Measurements from ENCODE around the gene SMAGP.
A peak's percentile ranks its signal among the peaks of the same experiment; 100 is the strongest.

Gene SMAGP

GRCh38 chr12:51219322-51219721, 50.9 kb downstream of the SMAGP start:
- H3K9me3 ChIP-seq (replicated peaks in 1 of 2; ENCODE audit: control insufficient read depth in 2 of 2, insufficient read depth in 1 of 2, low read depth in 1 of 2, low read length in 2 of 2), result no peaks in the 10 kb centered on the region
- no peak for DNase-seq (ENCODE audit: low spot score)
- no peak overlapping the region for H3K27ac ChIP-seq (replicated peaks; ENCODE audit: low read length)
- peaks cover 0 to 7% (median 0%) of the 10 kb centered on the region in 3 experiments for H3K27me3 ChIP-seq (ENCODE audit: control insufficient read depth in 3 of 3, insufficient read depth in 3 of 3, low read depth in 1 of 3, low read length in 3 of 3)
- no peak overlapping the region for H3K18ac ChIP-seq (ENCODE audit: low read length)
- no peak overlapping the region for H2AFZ ChIP-seq (ENCODE audit: low read length)
- no peak overlapping the region for H3K4me3 ChIP-seq (ENCODE audit: low read length in 2 of 2)
- H2BK15ac ChIP-seq (ENCODE audit: low read length), result no peak overlapping the region
- no peak overlapping the region for H3K9ac ChIP-seq (ENCODE audit: low read depth, low read length, poor library complexity)
- no peaks in the 10 kb centered on the region for H3K79me1 ChIP-seq (ENCODE audit: low read depth, low read length)
- no peak overlapping the region for H3K4me2 ChIP-seq (ENCODE audit: insufficient read depth, low read length, poor library complexity, severe bottlenecking)
- H3K23ac ChIP-seq (ENCODE audit: low read depth, low read length, poor library complexity), result no peak overlapping the region
- no peak overlapping the region for H2BK120ac ChIP-seq (ENCODE audit: low read depth, low read length)
- no peak overlapping the region for H2BK12ac ChIP-seq (ENCODE audit: low read length)
- H4K91ac ChIP-seq (ENCODE audit: low read depth, low read length, poor library complexity), result no peak overlapping the region
- H3K14ac ChIP-seq (ENCODE audit: low read length), result no peak overlapping the region
- WGBS, 2 donors (ENCODE audit: extremely low coverage in 2 of 2, insufficient read length in 2 of 2, insufficient replicate concordance in 1 of 2), result no CpG with 5 or more reads among the region's 5 CpGs
- H2BK5ac ChIP-seq (ENCODE audit: low read length), result no peak overlapping the region
- peaks cover 8 to 9% of the 10 kb centered on the region in 2 donors for H3K4me1 ChIP-seq (ENCODE audit: control insufficient read depth in 2 of 2, insufficient read depth in 1 of 2, low read depth in 1 of 2, low read length in 2 of 2)
- no peak overlapping the region for H3K4ac ChIP-seq (ENCODE audit: low read length)
- H2AK5ac ChIP-seq (ENCODE audit: low read depth, low read length), result no peak overlapping the region
- no peaks in the 10 kb centered on the region for H3K36me3 ChIP-seq (replicated peaks in 1 of 2; ENCODE audit: control insufficient read depth in 2 of 2, insufficient read depth in 2 of 2, low read length in 2 of 2)
- H4K8ac ChIP-seq (ENCODE audit: low read depth, low read length), result no peak overlapping the region

GRCh38 chr12:51218607-51219161, 51.5 kb downstream of the SMAGP start:
- WGBS, 2 donors (ENCODE audit: extremely low coverage in 2 of 2, insufficient read length in 2 of 2, insufficient replicate concordance in 1 of 2), result no CpG with 5 or more reads among the region's 10 CpGs
- H2BK120ac ChIP-seq (ENCODE audit: low read depth, low read length), result no peak overlapping the region
- H3K14ac ChIP-seq (ENCODE audit: low read length), result no peak overlapping the region
- H2BK12ac ChIP-seq (ENCODE audit: low read length), result no peak overlapping the region
- no peak overlapping the region for H3K4ac ChIP-seq (ENCODE audit: low read length)
- no peak overlapping the region for H4K8ac ChIP-seq (ENCODE audit: low read depth, low read length)
- H3K79me1 ChIP-seq (ENCODE audit: low read depth, low read length), result no peaks in the 10 kb centered on the region
- no peaks in the 10 kb centered on the region for H3K9me3 ChIP-seq (replicated peaks in 1 of 2; ENCODE audit: control insufficient read depth in 2 of 2, insufficient read depth in 1 of 2, low read depth in 1 of 2, low read length in 2 of 2)
- DNase-seq (ENCODE audit: low spot score), result no peak
- peak overlapping the region; percentile 96 for H2BK15ac ChIP-seq (ENCODE audit: low read length)
- no peak overlapping the region for H2BK5ac ChIP-seq (ENCODE audit: low read length)
- H3K27me3 ChIP-seq (ENCODE audit: control insufficient read depth in 3 of 3, insufficient read depth in 3 of 3, low read depth in 1 of 3, low read length in 3 of 3), result peaks cover 0 to 7% (median 0%) of the 10 kb centered on the region in 3 experiments
- peak overlapping the region; percentile 96 for H3K23ac ChIP-seq (ENCODE audit: low read depth, low read length, poor library complexity)
- peak overlapping the region; percentile 89 for H3K4me2 ChIP-seq (ENCODE audit: insufficient read depth, low read length, poor library complexity, severe bottlenecking)
- H3K18ac ChIP-seq (ENCODE audit: low read length), result peak overlapping the region; percentile 70
- H2AK5ac ChIP-seq (ENCODE audit: low read depth, low read length), result peak overlapping the region; percentile 81
- H3K4me3 ChIP-seq (ENCODE audit: low read length in 2 of 2), result peak overlapping the region in 1 of 2 donors; percentile 57
- H3K36me3 ChIP-seq (replicated peaks in 1 of 2; ENCODE audit: control insufficient read depth in 2 of 2, insufficient read depth in 2 of 2, low read length in 2 of 2), result no peaks in the 10 kb centered on the region
- H3K9ac ChIP-seq (ENCODE audit: low read depth, low read length, poor library complexity), result no peak overlapping the region
- peak overlapping the region; percentile 96 for H2AFZ ChIP-seq (ENCODE audit: low read length)
- H4K91ac ChIP-seq (ENCODE audit: low read depth, low read length, poor library complexity), result no peak overlapping the region
- no peak overlapping the region for H3K27ac ChIP-seq (replicated peaks; ENCODE audit: low read length)
- H3K4me1 ChIP-seq (ENCODE audit: control insufficient read depth in 2 of 2, insufficient read depth in 1 of 2, low read depth in 1 of 2, low read length in 2 of 2), result peaks cover 8 to 9% of the 10 kb centered on the region in 2 donors

GRCh38 chr12:51217968-51218606, 52.1 kb downstream of the SMAGP start, which contains the start of gene POU6F1:
Gene POU6F1 (minus strand): TSS chr12:51218062. CDS start chr12:51206836, 11,226 bp downstream.
- WGBS, 2 donors (ENCODE audit: extremely low coverage in 2 of 2, insufficient read length in 2 of 2, insufficient replicate concordance in 1 of 2), result no CpG with 5 or more reads among the region's 35 CpGs
- Histone ChIP-seq H3K4ac (ENCODE audit: low read length) (no peak within 1 kb of the TSS), H3K36me3 (replicated peaks in 1 of 2; ENCODE audit: control insufficient read depth in 2 of 2, insufficient read depth in 2 of 2, low read length in 2 of 2) (no peaks in the 10 kb centered on the region), H4K8ac (ENCODE audit: low read depth, low read length) (no peak within 1 kb of the TSS), H3K4me3 (ENCODE audit: low read length in 2 of 2) (peak within 1 kb of the TSS; percentile 57 to 83), H3K23ac (ENCODE audit: low read depth, low read length, poor library complexity) (peak within 1 kb of the TSS; percentile 96), H3K79me1 (ENCODE audit: low read depth, low read length) (no peaks in the 10 kb centered on the region), H2AFZ (ENCODE audit: low read length) (peak within 1 kb of the TSS; percentile 96), H2BK5ac (ENCODE audit: low read length) (no peak within 1 kb of the TSS), H2BK120ac (ENCODE audit: low read depth, low read length) (no peak within 1 kb of the TSS), H2BK12ac (ENCODE audit: low read length) (no peak within 1 kb of the TSS), H3K4me1 (ENCODE audit: control insufficient read depth in 2 of 2, insufficient read depth in 1 of 2, low read depth in 1 of 2, low read length in 2 of 2) (peaks cover 8 to 9% of the 10 kb centered on the region in 2 donors), H3K9me3 (replicated peaks in 1 of 2; ENCODE audit: control insufficient read depth in 2 of 2, insufficient read depth in 1 of 2, low read depth in 1 of 2, low read length in 2 of 2) (no peaks in the 10 kb centered on the region), H2AK5ac (ENCODE audit: low read depth, low read length) (peak within 1 kb of the TSS; percentile 81), H3K4me2 (ENCODE audit: insufficient read depth, low read length, poor library complexity, severe bottlenecking) (peak within 1 kb of the TSS; percentile 89), H4K91ac (ENCODE audit: low read depth, low read length, poor library complexity) (no peak within 1 kb of the TSS), H3K14ac (ENCODE audit: low read length) (peak within 1 kb of the TSS; percentile 21), H2BK15ac (ENCODE audit: low read length) (peak within 1 kb of the TSS; percentile 96), H3K27ac (replicated peaks; ENCODE audit: low read length) (no peak within 1 kb of the TSS), H3K9ac (ENCODE audit: low read depth, low read length, poor library complexity) (peak within 1 kb of the TSS; percentile 50), H3K27me3 (ENCODE audit: control insufficient read depth in 3 of 3, insufficient read depth in 3 of 3, low read depth in 1 of 3, low read length in 3 of 3) (peaks cover 0 to 7% (median 0%) of the 10 kb centered on the region in 3 experiments), H3K18ac (ENCODE audit: low read length) (peak within 1 kb of the TSS; percentile 90)
- DNase-seq (ENCODE audit: low spot score), result peak; percentile 68

Data from neuronal stem cell (in vitro differentiated cells).